Neural cell (in vitro differentiated cells): Measurements from ENCODE around the gene STARD13. TPM values are rescaled to one million over a fixed set of nuclear protein-coding genes. Genes with fewer than 3 reads are reported as not detected.

Experiments
- H2AFZ ChIP-seq: fragments of 200-600, 300-800 bp; sonication (generic), shearing (Covaris generic); 2 replicates; pipeline ENCODE4 v1.6.0; 2014; ENCODE audit warnings: low read depth, mild to moderate bottlenecking, antibody characterized with exemption, low read length, moderate library complexity
- H3F3A ChIP-seq: fragments of 200-600 bp; shearing (Covaris generic); 2 replicates; pipeline ENCODE4 v1.6.1; 2016; ENCODE audit warnings: mild to moderate bottlenecking, moderate library complexity, mixed read lengths, antibody characterized with exemption, low read length; ENCODE audit not compliant: insufficient read depth, poor library complexity, severe bottlenecking
- H3K27ac ChIP-seq: fragments of 200-600, 300-800 bp; sonication (generic), shearing (Covaris generic); 2 replicates; pipeline ENCODE4 v1.5.1; 2014; ENCODE audit warnings: mild to moderate bottlenecking, low read length, moderate library complexity
- H3K27me3 ChIP-seq: fragments of 300-800, 200-600 bp; sonication (generic), shearing (Covaris generic); 2 replicates; pipeline ENCODE4 v1.6.0; 2014; ENCODE audit warnings: mild to moderate bottlenecking, low read depth, low read length, moderate library complexity; ENCODE audit not compliant: insufficient read depth
- H3K36me3 ChIP-seq: fragments of 300-800, 200-600 bp; sonication (generic), shearing (Covaris generic); 2 replicates; pipeline ENCODE4 v1.5.1; 2014; ENCODE audit warnings: mild to moderate bottlenecking, antibody characterized with exemption, low read length, moderate library complexity; ENCODE audit not compliant: insufficient read depth
- H3K4me2 ChIP-seq: fragments of 300-800, 200-600 bp; sonication (generic), shearing (Covaris generic); 2 replicates; pipeline ENCODE4 v1.6.0; 2014; ENCODE audit warnings: mild to moderate bottlenecking, low read length
- H3K4me3 ChIP-seq: fragments of 300-800, 200-600 bp; sonication (generic), shearing (Covaris generic); 2 replicates; pipeline ENCODE4 v1.5.1; 2014; ENCODE audit warnings: mild to moderate bottlenecking, low read length, moderate library complexity
- H3K79me2 ChIP-seq: fragments of 200-600 bp; shearing (Covaris generic); replicated peaks from 2 replicates; pipeline ENCODE4 v1.6.0; 2014; ENCODE audit warnings: mild to moderate bottlenecking, low read length, moderate library complexity; ENCODE audit not compliant: insufficient read depth
- H3K9ac ChIP-seq: fragments of 300-800, 200-600 bp; sonication (generic), shearing (Covaris generic); 2 replicates; pipeline ENCODE4 v1.6.1; 2016; ENCODE audit warnings: mild to moderate bottlenecking, low read length, mixed read lengths
- H3K9me2 ChIP-seq: fragments of 200-600 bp; shearing (Covaris generic); 2 replicates; pipeline ENCODE4 v1.6.1; 2016; ENCODE audit warnings: mild to moderate bottlenecking, low read length, mixed read lengths; ENCODE audit not compliant: insufficient read depth
- H3K9me3 ChIP-seq: fragments of 200-600, 300-800 bp; sonication (generic), shearing (Covaris generic); 2 replicates; pipeline ENCODE4 v1.6.1; 2016; ENCODE audit warnings: mild to moderate bottlenecking, mixed run types, low read length, moderate library complexity, mixed read lengths
- H4K20me1 ChIP-seq: fragments of 200-600 bp; shearing (Covaris generic); 2 replicates; pipeline ENCODE4 v1.6.1; 2016; ENCODE audit warnings: mild to moderate bottlenecking, mixed run types; ENCODE audit not compliant: insufficient read depth
- EP300 ChIP-seq: fragments of 450-650 bp; conservative IDR thresholded peaks from 2 replicates; pipeline ENCODE4 v1.6.1; 2014; ENCODE audit warnings: antibody characterized with exemption, mild to moderate bottlenecking, moderate library complexity; ENCODE audit not compliant: poor library complexity, severe bottlenecking
- EZH2 ChIP-seq: fragments of 200-600, 300-800 bp; shearing (Covaris generic), sonication (generic); IDR thresholded peaks from 2 replicates; pipeline ENCODE4 v1.6.1; 2014; ENCODE audit warnings: antibody characterized with exemption, low read length, borderline replicate concordance, mild to moderate bottlenecking; ENCODE audit not compliant: insufficient read depth, poor library complexity, severe bottlenecking
- MXI1 ChIP-seq: fragments of 450-650 bp; conservative IDR thresholded peaks from 2 replicates; pipeline ENCODE4 v1.6.1; 2014; ENCODE audit warnings: antibody characterized with exemption, mild to moderate bottlenecking; ENCODE audit not compliant: poor library complexity, severe bottlenecking
- POLR2AphosphoS5 ChIP-seq: IDR thresholded peaks from 2 replicates; pipeline ENCODE4 v1.6.1; 2012
- RAD21 ChIP-seq: fragments of 450-650 bp; conservative IDR thresholded peaks from 2 replicates; pipeline ENCODE4 v1.6.1; 2014; ENCODE audit warnings: antibody characterized with exemption, mild to moderate bottlenecking, moderate library complexity
- REST ChIP-seq: IDR thresholded peaks from 2 replicates; pipeline ENCODE4 v1.6.1; 2012; ENCODE audit warnings: borderline replicate concordance
- SMC3 ChIP-seq: fragments of 450-650 bp; conservative IDR thresholded peaks from 2 replicates; pipeline ENCODE4 v1.6.1; 2014; ENCODE audit warnings: antibody characterized with exemption, mild to moderate bottlenecking, moderate library complexity; ENCODE audit not compliant: poor library complexity
- TAF1 ChIP-seq: IDR thresholded peaks from 2 replicates; pipeline ENCODE4 v1.6.1; 2012; ENCODE audit warnings: low read depth
- polyA plus RNA-seq: library from polyadenylated mRNA; depleted of rRNA; stranded (reverse); fragments of >200 nt; gene quantifications from 2 replicates; pipeline ENCODE4 v1.2.3, GENCODE V29; 2014
- TF ChIP-seq, protein P1 (sequence below): fragments of 450-650 bp; IDR thresholded peaks from 2 replicates; pipeline ENCODE4 v1.5.1; 2014; ENCODE audit warnings: antibody characterized with exemption, mild to moderate bottlenecking, moderate library complexity; ENCODE audit not compliant: poor library complexity, severe bottlenecking

Gene STARD13
- polyA plus RNA-seq, 1 donor from 2014 or later, result 0.05 TPM

- no peaks in the 10 kb centered on the region for H3K79me2 ChIP-seq
- H3K27me3 ChIP-seq, result no peaks in the 10 kb centered on the region
- H3K4me2 ChIP-seq, result no peak overlapping the region
- H4K20me1 ChIP-seq, result no peaks in the 10 kb centered on the region
- H3K4me3 ChIP-seq, result no peak overlapping the region
- H3K9me3 ChIP-seq, result no peaks in the 10 kb centered on the region
- no peak overlapping the region for H3K9ac ChIP-seq
- H3F3A ChIP-seq, result no peaks in the 10 kb centered on the region
- H3K9me2 ChIP-seq, result no peaks in the 10 kb centered on the region
- H3K36me3 ChIP-seq, result no peaks in the 10 kb centered on the region
- no peak overlapping the region for H3K27ac ChIP-seq
- H2AFZ ChIP-seq, result no peak overlapping the region
- TF ChIP-seq MXI1 (no peak), SMC3 (no peak), EP300 (no peak), TAF1 (no peak), POLR2AphosphoS5 (no peak), RAD21 (no peak), REST (no peak), EZH2 (no peak)
- TF ChIP-seq, protein P1, sequence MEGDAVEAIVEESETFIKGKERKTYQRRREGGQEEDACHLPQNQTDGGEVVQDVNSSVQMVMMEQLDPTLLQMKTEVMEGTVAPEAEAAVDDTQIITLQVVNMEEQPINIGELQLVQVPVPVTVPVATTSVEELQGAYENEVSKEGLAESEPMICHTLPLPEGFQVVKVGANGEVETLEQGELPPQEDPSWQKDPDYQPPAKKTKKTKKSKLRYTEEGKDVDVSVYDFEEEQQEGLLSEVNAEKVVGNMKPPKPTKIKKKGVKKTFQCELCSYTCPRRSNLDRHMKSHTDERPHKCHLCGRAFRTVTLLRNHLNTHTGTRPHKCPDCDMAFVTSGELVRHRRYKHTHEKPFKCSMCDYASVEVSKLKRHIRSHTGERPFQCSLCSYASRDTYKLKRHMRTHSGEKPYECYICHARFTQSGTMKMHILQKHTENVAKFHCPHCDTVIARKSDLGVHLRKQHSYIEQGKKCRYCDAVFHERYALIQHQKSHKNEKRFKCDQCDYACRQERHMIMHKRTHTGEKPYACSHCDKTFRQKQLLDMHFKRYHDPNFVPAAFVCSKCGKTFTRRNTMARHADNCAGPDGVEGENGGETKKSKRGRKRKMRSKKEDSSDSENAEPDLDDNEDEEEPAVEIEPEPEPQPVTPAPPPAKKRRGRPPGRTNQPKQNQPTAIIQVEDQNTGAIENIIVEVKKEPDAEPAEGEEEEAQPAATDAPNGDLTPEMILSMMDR, result no peak
Observed at GRCh38 chr13:33176526-33176925, 109.0 kb downstream of the STARD13 start.

DNA sequence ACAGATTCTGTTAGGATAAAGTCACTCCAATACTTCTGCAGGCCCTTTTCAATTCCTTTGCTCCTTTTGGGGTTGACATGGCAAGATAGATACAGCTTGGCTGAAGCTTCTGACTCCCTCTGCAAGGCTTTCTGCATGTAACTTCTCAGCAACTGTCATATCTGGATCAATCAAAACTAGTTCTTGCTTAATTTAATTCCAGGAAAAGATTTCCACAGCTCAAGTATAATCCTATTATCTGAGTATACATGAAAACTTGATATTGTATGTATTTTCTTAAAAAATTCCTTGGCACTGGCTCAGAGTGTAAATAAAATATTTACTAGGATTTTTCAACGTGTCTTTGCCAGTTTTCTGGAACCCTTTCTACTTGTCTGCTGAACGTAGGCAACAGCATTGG is 109.6 kb downstream of the STARD13 start:
- Histone ChIP-seq H4K20me1 (no peaks in the 10 kb centered on the region), H3K27me3 (no peaks in the 10 kb centered on the region), H3K79me2 (no peaks in the 10 kb centered on the region), H3K36me3 (no peaks in the 10 kb centered on the region), H3K4me3 (no peak overlapping the region), H3K9ac (no peak overlapping the region), H3K4me2 (no peak overlapping the region), H2AFZ (no peak overlapping the region), H3K9me2 (no peaks in the 10 kb centered on the region), H3K9me3 (no peaks in the 10 kb centered on the region), H3F3A (no peaks in the 10 kb centered on the region), H3K27ac (no peak overlapping the region)
- TF ChIP-seq MXI1 (no peak), SMC3 (no peak), RAD21 (no peak), POLR2AphosphoS5 (no peak), REST (no peak), TAF1 (no peak), EZH2 (no peak)
